ENCODE measurements around the gene CXCL9. TPM values are rescaled to one million over a fixed set of nuclear protein-coding genes. Genes with fewer than 3 reads are reported as not detected.
"Not testable (repeated sequence)": the region's sequence is repeated elsewhere in the genome, so short reads cannot be mapped to it uniquely, and the experiment has no call there.

Gene CXCL9
- 1.5 TPM for polyA plus RNA-seq (2012; ENCODE audit: low read depth, missing spikeins)

- TF ChIP-seq POLR2A (IDR thresholded peaks at IDR 0.05; ENCODE audit: low read depth, low read length) (no peak), POU2F2 (IDR thresholded peaks at IDR 0.05; ENCODE audit: low read depth, low read length) (no peak), PAX5 (IDR thresholded peaks at IDR 0.05; ENCODE audit: insufficient read depth, low read length, severe bottlenecking) (no peak), TAF1 (IDR thresholded peaks at IDR 0.05; ENCODE audit: low read depth, low read length) (no peak), SPI1 (IDR thresholded peaks at IDR 0.05; ENCODE audit: low read depth, low read length) (no peak), POLR2AphosphoS5 (IDR thresholded peaks at IDR 0.05; ENCODE audit: low read depth, low read length) (no peak)
- no peak for FAIRE-seq
- DNase-seq (ENCODE audit: insufficient read length, low spot score): no peak
Observed at GRCh38 chr4:76007089-76007862, at the start of gene CXCL9. CXCL9 (minus strand) TSS chr4:76007509; CDS start chr4:76007449, 60 bp downstream.

- DNase-seq (ENCODE audit: insufficient read length, low spot score): no peak
- no peak for FAIRE-seq
- no peak for TF ChIP-seq POU2F2 (IDR thresholded peaks at IDR 0.05; ENCODE audit: low read depth, low read length)
- no peak for TF ChIP-seq SPI1 (IDR thresholded peaks at IDR 0.05; ENCODE audit: low read depth, low read length)
- TF ChIP-seq PAX5 (IDR thresholded peaks at IDR 0.05; ENCODE audit: insufficient read depth, low read length, severe bottlenecking): no peak
- TF ChIP-seq POLR2A (IDR thresholded peaks at IDR 0.05; ENCODE audit: low read depth, low read length): no peak
- no peak for TF ChIP-seq POLR2AphosphoS5 (IDR thresholded peaks at IDR 0.05; ENCODE audit: low read depth, low read length)
- no peak for TF ChIP-seq TAF1 (IDR thresholded peaks at IDR 0.05; ENCODE audit: low read depth, low read length)
Observed at GRCh38 chr4:76055421-76055820, 48.1 kb upstream of the CXCL9 start.

- TF ChIP-seq POLR2A (IDR thresholded peaks at IDR 0.05; ENCODE audit: low read depth, low read length): no peak
- no peak for TF ChIP-seq POLR2AphosphoS5 (IDR thresholded peaks at IDR 0.05; ENCODE audit: low read depth, low read length)
- no peak for TF ChIP-seq TAF1 (IDR thresholded peaks at IDR 0.05; ENCODE audit: low read depth, low read length)
- peak; percentile 55; the same call in 1 of the 2 replicates for TF ChIP-seq SPI1 (IDR thresholded peaks at IDR 0.05; ENCODE audit: low read depth, low read length)
- TF ChIP-seq POU2F2 (IDR thresholded peaks at IDR 0.05; ENCODE audit: low read depth, low read length): no peak
- DNase-seq (ENCODE audit: insufficient read length, low spot score) (peak; percentile 44), FAIRE-seq (peak; percentile 89)
Observed at GRCh38 chr4:76055016-76055415, 47.7 kb upstream of the CXCL9 start.

- no peak for FAIRE-seq
- no peak for DNase-seq (ENCODE audit: insufficient read length, low spot score)
- TF ChIP-seq POLR2A (IDR thresholded peaks at IDR 0.05; ENCODE audit: low read depth, low read length): no peak
- TF ChIP-seq SPI1 (IDR thresholded peaks at IDR 0.05; ENCODE audit: low read depth, low read length): no peak
- no peak for TF ChIP-seq POLR2AphosphoS5 (IDR thresholded peaks at IDR 0.05; ENCODE audit: low read depth, low read length)
- no peak for TF ChIP-seq PAX5 (IDR thresholded peaks at IDR 0.05; ENCODE audit: insufficient read depth, low read length, severe bottlenecking)
- TF ChIP-seq POU2F2 (IDR thresholded peaks at IDR 0.05; ENCODE audit: low read depth, low read length): no peak
- no peak for TF ChIP-seq TAF1 (IDR thresholded peaks at IDR 0.05; ENCODE audit: low read depth, low read length)
Observed at GRCh38 chr4:76053730-76054129, 46.4 kb upstream of the CXCL9 start.

GRCh38 chr4:76050560-76051050 is 43.3 kb upstream of the CXCL9 start:
- not testable (repeated sequence) for FAIRE-seq; DNase-seq (ENCODE audit: insufficient read length, low spot score)

- not testable (repeated sequence) for DNase-seq (ENCODE audit: insufficient read length, low spot score); FAIRE-seq
Observed at GRCh38 chr4:76049860-76050416, 42.6 kb upstream of the CXCL9 start.

GRCh38 chr4:76044686-76045085 is 37.4 kb upstream of the CXCL9 start:
- not testable (repeated sequence) for DNase-seq (ENCODE audit: insufficient read length, low spot score); FAIRE-seq

- not testable (repeated sequence) for DNase-seq (ENCODE audit: insufficient read length, low spot score); FAIRE-seq
Observed at GRCh38 chr4:76043306-76043705, 36.0 kb upstream of the CXCL9 start.

- DNase-seq (ENCODE audit: insufficient read length, low spot score); FAIRE-seq: not testable (repeated sequence)
Observed at GRCh38 chr4:76042241-76042998, 35.1 kb upstream of the CXCL9 start.

- FAIRE-seq (no peak), DNase-seq (ENCODE audit: insufficient read length, low spot score) (no peak)
- TF ChIP-seq POLR2AphosphoS5 (IDR thresholded peaks at IDR 0.05; ENCODE audit: low read depth, low read length) (no peak), POU2F2 (IDR thresholded peaks at IDR 0.05; ENCODE audit: low read depth, low read length) (no peak), SPI1 (IDR thresholded peaks at IDR 0.05; ENCODE audit: low read depth, low read length) (no peak), TAF1 (IDR thresholded peaks at IDR 0.05; ENCODE audit: low read depth, low read length) (no peak), POLR2A (IDR thresholded peaks at IDR 0.05; ENCODE audit: low read depth, low read length) (no peak), PAX5 (IDR thresholded peaks at IDR 0.05; ENCODE audit: insufficient read depth, low read length, severe bottlenecking) (no peak)
Observed at GRCh38 chr4:76036855-76037254, 29.5 kb upstream of the CXCL9 start.
